Forelimb muscle (tissue), 1 donor: ENCODE measurements around the gene NRSN1. TPM values are rescaled to one million over a fixed set of nuclear protein-coding genes. Genes with fewer than 3 reads are reported as not detected.

Experiments
- DNase-seq: peaks from one replicate; pipeline ENCODE4 v3.0.0-alpha.2; 2013; ENCODE audit warnings: low read depth
- polyA plus RNA-seq: library from polyadenylated mRNA; unstranded; fragments of 120-200 nt; gene quantifications from one replicate; pipeline ENCODE4 v1.2.1, GENCODE V29; 2013; ENCODE audit not compliant: insufficient read length

The NRSN1 gene, protein sequence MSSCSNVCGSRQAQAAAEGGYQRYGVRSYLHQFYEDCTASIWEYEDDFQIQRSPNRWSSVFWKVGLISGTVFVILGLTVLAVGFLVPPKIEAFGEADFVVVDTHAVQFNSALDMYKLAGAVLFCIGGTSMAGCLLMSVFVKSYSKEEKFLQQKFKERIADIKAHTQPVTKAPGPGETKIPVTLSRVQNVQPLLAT
- not detected for polyA plus RNA-seq

DNA sequence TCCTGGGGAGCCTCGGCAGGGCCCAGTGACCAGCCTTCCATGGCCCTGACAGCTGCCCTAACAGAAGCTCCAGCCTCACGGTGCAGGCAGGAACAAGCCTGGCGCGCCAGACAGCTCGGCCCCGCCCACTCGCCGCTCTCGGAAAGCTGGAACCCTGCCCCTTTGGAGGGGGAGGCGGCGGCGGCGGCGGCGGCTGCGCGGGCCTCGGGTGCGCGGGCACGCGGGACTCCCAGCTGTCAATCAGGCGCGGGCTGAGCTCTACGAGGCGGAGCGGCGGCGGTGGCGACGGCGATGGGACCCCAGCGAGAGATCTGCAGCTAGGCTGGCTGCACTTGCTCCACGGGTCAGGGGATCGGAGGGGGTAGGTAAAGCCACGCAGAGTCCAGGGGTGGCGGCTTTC is at the start of gene NRSN1:
TSS of gene NRSN1 (plus strand) at position 236 of the 400 bp plus-strand sequence. CDS start 8,113 bp downstream, outside the sequence.
- no peak for DNase-seq

DNA sequence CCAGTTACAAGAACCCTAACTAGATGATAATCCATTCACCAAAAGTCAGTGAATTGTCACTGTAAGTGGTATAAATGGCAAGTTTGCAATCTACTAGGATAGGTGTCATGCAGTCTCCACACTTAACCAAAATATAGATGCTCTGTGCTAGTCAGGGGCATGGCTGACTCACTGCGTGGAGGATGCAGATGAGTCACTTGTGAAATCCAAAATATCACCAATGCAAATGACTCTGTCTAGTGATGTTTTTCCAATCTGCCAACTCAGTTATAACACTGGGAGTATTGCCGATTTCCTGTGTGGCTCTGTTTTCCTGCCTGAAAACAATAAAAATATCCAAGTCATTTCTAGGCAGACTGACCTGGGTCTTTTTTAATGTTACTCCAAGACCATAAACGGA is 47.8 kb upstream of the NRSN1 start:
- DNase-seq: no peak

DNA sequence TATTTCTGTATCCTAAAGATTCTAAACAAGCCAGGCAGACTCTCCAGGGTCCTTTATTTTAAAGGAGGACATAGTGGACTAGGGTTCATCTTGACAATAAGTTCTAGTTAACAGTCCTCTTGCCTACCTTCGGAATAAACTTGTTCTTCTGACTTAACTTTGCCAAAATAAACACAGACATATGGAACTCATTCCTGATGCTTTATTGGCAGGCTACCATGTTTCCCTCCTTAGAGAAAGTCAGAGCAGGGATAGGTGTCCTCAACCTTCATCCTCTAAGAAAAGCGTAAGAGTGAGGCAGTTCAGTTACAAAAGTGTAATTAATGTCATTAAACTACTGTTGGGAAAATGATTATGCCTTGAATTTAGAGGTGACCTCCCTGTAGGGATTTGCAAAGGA is 46.9 kb upstream of the NRSN1 start:
- no peak for DNase-seq

DNA sequence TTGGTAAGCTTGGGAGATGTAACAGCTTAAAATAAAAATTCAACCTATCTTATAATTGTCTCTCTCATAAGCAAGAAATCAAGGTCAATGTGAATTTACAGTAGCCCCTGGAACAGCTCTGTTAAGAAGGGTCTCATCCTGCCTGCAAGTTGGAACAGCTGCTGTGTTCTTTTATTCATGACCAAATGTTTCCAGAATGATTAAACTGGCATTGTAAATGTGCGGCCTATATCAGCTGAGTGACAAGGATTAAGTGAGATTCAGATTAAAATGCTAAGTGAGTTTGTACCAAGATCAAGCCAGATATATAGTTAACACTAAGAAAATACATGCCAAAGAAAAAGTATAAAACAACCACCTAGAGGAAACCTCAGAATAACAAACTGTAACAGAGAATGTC is 45.3 kb upstream of the NRSN1 start:
- no peak for DNase-seq

DNA sequence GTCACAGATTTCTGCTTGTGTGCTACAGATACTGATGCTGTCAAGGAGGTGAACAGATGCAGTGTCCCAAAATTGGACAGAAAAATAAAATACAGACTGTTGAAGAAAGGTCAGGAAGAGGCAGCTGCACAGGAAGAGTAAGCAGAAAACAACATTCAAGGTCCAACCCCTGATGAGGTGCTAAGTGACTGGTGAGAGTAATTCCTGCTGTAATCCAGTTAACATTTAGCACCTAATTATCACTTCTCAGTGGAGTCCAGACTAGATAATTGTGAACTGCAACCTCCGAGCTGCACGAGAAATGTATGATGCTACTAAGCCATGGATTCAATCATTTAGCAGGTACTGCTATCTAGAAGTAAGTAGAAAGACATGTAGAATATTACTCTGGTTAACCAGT is 36.3 kb upstream of the NRSN1 start:
- DNase-seq: no peak

DNA sequence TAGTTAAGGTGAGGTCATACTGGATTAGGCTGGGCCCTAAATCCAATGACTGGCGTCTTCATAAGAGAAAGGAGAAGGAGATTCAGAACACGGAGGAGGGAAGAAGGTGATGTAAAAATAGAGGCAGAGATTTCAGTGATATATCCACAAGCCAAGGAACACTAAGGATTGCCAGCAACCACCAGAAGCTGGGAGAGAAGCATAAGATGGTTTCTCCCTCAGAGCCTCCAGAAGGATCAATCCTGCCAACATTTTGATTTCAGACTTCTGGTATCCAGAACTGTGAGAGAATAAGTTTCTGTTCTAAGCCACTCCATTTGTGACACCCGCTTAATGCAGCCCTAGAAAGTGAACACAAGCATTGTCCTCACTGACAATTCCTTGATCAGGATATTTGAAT is 33.6 kb upstream of the NRSN1 start:
- no peak for DNase-seq

DNA sequence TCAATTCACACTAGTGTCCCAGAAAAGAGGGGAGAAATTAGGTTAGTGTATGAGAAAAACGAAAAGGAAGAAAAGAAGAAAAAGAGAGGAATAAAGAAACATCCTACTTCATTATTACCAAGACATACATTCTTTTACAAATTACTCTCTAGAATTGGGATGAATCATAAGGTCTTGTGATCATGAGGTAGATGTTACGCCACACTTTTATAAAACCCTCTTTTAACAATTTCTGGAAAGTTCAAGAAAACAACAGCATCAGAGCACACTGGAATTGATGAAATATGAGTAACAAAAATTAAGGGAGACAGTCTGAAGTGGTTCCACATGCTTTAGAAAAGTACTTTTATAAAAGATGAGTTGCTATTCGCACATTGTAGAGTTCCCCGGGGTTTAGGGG is 32.6 kb upstream of the NRSN1 start:
- DNase-seq: no peak

DNA sequence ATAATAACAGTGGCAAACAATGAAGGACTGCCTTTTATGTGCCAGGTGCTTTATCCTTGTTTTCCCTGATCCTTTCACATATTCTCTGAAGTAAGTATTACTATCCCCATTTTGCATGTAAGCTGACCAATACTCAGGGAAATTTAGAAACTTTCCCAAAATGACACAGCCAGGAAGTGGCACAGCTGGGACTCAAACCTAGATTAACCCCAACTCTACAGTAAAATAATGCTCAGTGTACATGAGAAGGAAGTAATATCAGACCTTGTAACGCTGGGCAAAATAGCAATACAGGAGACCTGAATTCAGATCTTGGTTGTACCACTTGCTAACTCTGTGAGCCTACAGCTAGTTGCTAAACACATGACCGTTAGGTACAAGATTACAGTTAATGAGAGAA is 26.8 kb upstream of the NRSN1 start:
- no peak for DNase-seq

DNA sequence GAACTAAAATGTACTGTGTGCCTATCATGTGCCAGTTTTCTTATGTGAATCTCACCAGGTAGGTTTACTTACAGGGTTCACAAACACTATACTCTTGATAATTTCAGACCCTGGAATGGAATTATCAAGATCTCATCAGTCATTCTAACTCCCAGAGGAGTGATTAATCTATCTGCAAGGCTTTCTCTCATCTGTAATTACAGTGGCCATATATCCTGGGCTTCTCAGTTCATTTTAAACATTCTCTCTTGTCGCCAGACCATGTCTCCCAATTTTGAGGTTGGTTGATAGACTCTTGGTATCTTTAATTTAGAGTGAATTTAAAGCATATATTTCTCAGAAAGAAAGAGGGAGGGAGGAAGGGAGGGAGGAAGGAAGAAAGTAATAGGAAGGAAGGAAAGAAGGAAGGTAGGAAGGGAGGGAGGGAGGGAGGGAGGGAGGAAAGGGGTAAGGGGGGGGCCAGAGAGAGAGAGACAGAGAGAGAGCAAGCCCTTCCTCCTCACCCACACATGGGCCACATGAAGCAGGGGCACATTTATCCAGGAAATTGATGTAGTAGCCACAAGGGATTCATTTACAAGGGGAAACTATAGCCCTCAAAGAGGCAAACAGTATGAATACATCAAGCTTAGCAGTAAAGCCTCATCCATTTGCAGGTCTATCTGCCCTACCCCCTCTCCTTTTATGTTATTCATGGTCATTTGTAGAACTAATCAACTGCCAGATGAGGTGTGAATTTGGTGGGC is 25.8 kb upstream of the NRSN1 start:
- DNase-seq: no peak

DNA sequence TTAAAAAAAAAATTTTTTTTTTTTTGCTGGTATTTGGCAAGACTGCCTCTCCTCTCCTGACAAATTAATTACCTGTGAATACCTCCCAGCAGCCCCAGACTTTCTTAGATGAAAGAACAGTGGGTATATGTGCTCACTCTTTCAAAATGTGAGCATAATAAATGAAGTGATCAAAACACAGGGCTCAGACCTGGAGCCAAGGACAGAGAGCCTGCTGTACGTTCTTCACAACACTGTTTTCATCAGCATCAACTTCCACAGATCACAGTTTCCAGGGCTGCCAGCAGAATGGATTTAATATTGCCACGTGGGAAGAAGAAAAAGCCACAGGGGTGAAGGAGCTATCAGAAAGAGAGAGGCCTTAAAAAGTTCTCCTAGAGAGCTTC is 25.3 kb upstream of the NRSN1 start:
- no peak for DNase-seq

DNA sequence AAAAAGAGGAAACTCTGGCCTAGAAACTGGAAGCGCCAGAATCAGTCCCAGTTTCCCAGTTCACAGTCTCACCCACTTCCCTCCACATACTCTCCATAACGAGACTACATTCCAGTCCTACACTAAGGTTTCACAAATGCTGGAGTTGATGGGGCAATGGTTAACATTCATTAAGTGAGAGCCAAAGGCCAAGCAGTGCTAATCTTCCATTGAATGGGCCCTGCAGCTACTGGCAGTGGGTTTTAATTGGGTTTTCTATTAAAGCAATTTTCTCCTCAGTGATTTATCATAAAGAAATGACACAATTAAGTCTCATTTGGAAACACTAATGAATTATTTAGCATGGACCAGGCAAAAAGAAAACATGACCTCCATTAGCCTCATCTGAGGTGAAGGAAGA is 20.8 kb upstream of the NRSN1 start:
- DNase-seq: no peak

DNA sequence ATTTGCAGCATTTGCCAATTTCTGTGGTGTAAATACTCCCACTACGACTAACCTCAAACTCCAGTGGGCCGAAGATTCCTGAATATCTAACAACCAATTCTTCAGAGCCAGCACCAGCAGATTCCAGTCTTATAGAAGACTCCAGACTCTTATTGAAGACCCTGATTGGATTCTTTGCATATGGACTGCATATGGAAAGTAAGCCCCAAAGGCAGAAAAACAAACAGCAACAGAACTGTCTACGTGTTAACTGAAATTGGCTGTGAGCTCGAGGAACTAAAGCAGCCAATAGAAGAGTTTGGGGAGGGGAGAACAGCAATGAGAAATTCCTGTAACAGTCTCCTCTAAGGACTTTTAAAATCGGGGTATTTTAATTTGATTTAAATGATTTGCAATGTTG is 19.7 kb upstream of the NRSN1 start:
- no peak for DNase-seq

DNA sequence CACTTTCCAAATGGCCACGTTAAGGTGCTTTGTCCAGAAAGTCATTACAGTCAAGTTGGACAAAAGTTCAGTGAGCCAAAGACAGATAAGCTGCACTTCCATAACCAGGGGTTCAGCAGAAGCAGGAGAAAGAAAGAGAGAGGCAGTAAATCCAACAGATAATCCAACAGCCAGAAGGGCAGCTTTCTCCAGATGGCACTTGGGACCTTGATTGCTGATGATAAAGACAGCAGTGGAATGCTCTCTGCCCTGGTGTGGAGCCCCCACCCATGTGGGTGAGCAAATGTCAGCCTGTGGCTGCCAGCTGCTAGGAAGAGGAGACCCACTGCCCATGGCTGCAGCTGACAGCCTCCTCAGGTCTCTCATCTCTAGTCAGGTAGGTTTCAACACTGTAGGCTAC is 18.7 kb upstream of the NRSN1 start:
- DNase-seq: no peak

DNA sequence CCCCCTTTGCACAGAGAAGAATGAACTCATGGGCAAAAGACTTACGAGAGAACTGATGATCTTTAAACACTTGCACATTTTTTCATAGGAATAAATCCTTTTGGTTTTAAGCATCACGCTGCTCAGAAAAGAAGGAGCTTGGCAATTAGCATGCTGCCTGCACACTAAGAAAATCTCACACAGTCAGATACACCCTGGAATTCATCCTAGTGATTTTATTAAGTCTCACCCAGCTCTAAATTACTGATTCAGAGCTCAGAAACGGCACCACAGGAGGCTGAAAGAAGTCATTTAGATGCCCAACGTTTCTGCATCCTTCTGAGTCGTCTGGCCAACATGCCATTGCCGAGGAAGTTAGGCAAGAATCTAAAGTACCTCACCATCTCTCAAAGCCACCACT is 18.0 kb upstream of the NRSN1 start:
- DNase-seq: no peak

DNA sequence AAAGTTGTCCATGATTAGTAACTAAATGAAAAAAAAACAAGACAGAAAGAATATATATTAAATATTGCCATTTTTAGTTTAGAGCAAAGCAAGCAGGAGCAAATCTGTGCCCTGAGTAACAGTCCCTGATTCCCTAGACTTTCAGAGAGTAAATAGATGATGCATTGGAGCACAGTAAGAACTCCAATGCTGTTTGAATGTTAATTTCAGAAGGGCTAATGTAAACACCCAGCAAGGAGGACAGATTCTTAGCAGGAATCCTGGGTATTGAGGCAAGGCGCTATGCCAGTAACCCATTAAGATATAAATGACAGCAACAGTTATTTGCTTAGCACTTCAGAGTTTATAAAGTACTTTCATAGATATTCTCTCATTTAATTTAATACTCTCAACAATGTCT is 15.6 kb upstream of the NRSN1 start:
- DNase-seq: no peak

DNA sequence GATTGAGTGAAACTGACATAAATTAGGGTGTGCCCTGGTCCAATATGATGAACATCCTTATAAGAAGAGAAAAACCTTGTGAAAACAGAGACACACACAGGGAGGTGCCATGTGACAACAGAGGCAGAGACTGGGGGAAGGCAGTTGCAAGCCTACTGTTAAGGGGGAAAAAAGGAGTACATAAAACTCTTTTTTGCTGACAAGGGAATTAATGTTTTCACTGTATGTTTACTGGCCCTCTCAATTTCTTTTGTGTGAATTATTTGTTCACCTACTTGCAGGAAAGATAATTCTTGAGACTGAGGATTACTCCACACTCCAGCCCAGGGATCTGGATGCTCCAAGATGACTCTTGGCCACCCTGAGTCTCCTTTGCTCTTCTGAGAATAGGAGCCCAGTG is 12.1 kb upstream of the NRSN1 start:
- DNase-seq: no peak

DNA sequence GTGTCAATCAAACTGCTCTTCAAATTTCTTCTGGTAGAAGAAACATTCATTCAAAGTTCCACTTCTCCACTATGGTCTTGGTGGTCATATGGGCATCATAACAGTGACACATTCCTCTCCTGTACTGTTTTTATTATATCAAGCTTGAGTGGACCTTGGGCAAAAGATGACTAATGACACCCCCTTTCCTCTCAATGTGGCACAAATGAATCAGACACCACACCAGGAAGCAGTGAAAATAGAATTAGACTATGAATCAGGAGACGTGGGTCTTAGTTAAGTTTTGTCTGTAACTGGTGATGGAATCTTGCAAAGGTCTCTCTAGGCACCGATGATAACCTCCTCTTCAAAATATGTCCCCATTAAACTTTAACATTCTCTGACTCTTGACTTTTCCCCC is 9.0 kb upstream of the NRSN1 start:
- no peak for DNase-seq

DNA sequence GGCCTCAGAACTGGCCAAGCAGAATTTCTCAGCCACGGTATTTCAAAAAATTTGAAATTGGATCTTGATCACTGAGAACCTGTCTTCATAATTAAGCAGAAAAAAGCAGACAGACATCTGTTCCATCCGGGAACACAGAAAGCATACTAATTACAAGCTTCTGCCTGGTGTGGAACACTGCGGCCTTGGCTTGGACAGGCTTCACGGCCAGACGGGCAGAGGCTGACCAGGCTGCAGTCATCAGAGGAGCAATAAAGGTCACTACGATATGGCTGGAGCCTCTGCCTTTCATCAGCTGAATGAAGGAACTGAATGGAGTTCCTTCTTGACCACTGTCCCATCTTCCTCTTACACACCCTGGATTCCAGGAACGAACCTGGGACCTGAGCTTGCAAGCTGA is 3.9 kb upstream of the NRSN1 start:
- no peak for DNase-seq

DNA sequence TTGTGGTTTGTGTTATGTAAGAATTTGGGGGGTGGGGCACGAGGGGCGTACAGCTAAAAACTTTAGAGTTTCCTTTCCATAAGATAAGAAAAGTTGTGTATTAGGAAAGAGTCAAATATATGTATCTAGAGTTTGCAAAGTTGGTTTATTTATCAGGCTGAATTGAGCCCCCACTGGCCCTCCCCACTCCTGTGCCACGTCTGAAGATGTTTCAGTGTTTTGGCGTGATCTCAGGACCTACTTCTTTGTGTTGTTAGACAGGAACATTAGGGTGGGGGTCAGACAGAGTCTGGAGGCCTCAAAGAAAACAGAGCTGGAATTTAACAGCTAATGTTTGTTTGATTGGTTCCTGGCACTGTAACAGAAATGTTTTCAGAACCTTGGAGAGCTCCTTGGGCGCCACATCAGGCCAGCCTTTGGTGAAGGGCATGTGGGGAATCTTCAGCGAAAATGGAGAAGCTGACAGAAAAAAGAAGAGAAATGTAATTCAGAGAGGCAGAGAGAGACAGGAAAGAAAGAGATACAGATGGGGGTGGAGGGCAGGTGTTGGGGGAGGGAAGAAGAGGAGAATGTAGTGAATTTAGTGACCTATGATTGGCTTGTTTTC is 674 bp downstream of the NRSN1 start:
- peak; percentile 36 for DNase-seq

DNA sequence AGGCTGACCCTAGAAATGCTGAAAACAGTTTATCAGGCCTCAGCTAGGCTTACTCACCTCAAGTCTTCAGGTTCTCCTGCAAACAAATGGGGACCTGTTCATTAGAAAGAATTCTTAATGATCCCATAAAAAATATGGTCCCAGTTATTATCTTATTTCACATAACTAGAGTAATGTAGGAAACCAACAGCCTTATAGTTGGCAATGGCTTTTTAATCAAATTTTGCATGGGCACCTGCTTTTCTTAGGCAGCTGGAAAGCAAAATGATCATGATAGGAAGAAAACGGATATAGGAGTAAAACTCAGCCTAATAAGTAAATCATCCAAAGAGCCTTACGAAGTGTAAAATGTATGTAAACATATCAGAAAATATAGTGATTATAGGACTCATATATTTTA is 1.3 kb downstream of the NRSN1 start:
- DNase-seq: no peak

DNA sequence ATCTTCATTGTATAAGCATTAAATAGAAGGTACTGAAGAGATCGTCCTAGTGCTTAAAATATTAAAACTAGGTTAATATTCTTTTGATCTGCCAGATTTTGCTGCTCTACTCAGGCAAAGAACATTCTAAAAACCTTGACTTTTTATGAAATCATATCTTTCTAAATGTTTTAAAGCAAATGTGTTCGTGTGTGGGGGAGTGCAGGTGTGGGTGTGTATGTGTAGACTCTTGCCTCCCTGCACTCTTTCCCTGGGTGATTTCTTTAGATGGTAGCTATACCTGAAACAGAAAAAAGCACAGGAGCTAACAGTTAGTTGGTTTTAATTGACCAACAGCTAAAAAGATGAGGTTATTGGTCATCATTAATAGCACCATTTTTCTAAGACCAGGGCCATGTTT is 5.7 kb downstream of the NRSN1 start:
- no peak for DNase-seq

DNA sequence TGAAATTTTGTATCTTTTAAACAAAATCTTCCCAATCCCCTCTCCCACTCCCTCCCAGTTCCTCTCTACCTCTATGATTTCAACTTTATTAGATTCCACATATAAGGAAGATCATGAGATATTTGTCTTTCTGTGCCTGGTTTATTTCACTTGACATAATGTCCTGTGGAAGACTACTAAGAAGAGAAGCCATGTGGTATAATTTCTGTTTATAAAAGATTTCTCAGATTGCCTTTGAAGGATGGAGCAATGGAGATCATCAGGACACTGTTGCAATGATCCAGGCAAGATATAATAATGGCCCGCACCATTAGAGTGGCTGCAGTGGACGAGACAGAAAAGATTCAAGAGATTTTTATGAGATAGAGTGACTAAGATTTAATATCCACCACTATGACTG is 13.1 kb downstream of the NRSN1 start:
- DNase-seq: no peak

DNA sequence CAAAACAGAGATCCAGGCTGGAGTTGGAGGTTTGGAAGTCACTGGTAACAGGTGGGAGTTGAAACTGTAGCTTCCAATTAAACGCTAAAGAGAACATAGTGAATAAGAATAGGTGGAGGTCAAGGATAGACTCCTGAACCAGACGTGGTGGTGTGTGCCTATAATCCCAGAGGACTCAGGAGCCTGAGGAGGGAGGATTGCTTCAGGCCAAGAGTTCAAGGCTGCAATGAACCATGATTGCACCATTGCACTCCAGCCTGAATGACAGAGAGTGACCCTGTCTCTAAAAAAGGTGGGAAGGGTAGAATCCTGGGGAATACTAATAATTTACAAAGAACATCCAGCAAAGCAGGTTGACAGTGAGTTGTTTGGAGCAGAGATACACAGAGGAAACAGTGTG is 13.6 kb downstream of the NRSN1 start:
- no peak for DNase-seq
